ENCODE results near the gene DUSP10. TPM values are rescaled to one million over a fixed set of nuclear protein-coding genes. Genes with fewer than 3 reads are reported as not detected.

The DUSP10 gene
- total and polyA plus RNA-seq, 9 donors = 0.81 to 8.5 (median 2.0) TPM

DNA sequence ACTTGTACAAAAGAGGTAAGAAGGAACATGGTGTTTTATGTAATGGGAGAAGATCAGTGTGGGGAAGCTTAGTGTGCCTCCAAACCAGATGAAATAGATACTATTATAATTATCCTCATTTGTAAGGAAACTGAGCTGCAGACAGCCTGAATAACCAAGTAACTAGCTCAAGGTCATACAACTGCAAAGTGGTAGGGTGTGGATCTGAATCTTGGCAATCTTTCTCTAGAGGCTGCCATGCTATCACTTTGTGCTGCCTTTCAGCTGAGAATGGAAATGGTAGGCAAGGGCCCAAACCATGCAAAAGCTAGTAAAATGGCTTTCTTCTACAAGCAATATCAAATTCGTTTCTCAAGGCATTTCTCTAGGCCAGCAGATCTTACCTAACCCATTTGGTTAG lies 51.0 kb downstream of the DUSP10 start:
- no peaks in the 10 kb centered on the region for H3K27me3 ChIP-seq
- intact Hi-C loops (cut with DNase I) = no loop called here

DNA sequence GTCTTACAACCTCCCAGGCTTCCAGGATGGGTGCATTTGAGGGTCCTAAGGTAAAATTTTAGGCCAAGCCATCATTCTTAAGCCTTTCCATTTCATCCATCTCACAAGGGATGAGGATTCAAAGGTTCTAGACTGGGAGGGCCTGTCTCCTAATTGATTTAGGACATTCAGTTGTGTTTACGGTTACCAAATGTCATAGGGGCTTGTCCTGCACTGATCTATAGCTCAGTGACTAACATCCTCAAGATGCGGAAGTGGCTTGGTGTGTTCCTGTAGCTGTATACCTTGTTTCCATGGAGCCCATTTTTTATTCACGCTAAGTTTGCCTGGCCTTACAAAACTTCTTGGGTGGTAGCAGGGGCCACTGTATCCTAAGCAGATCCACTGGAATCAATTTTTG lies 52.8 kb downstream of the DUSP10 start:
- no peaks in the 10 kb centered on the region for H3K27me3 ChIP-seq
- no peaks in the 10 kb centered on the region for H3K4me1 ChIP-seq (ENCODE audit: insufficient read depth)
- no peak for DNase-seq
- no peak overlapping the region for H3K27ac ChIP-seq
- no peak overlapping the region for H3K4me3 ChIP-seq
- intact Hi-C loops (cut with DNase I) = no loop called here
- TF ChIP-seq, protein P1, sequence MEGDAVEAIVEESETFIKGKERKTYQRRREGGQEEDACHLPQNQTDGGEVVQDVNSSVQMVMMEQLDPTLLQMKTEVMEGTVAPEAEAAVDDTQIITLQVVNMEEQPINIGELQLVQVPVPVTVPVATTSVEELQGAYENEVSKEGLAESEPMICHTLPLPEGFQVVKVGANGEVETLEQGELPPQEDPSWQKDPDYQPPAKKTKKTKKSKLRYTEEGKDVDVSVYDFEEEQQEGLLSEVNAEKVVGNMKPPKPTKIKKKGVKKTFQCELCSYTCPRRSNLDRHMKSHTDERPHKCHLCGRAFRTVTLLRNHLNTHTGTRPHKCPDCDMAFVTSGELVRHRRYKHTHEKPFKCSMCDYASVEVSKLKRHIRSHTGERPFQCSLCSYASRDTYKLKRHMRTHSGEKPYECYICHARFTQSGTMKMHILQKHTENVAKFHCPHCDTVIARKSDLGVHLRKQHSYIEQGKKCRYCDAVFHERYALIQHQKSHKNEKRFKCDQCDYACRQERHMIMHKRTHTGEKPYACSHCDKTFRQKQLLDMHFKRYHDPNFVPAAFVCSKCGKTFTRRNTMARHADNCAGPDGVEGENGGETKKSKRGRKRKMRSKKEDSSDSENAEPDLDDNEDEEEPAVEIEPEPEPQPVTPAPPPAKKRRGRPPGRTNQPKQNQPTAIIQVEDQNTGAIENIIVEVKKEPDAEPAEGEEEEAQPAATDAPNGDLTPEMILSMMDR (IDR thresholded peaks at IDR 0.05) = no peak
- TF ChIP-seq EP300 (IDR thresholded peaks at IDR 0.05) (no peak), POLR2A (IDR thresholded peaks at IDR 0.05) (no peak)
- WGBS, 3 donors = 90 to 93% (median 90%) methylated on average over 3 of the region's 3 CpGs
- H3K9me3 ChIP-seq = no peaks in the 10 kb centered on the region
- no peaks in the 10 kb centered on the region for H3K36me3 ChIP-seq

More for the DNA sequence above, 51.0 kb downstream of the DUSP10 start:
- Histone ChIP-seq H3K4me3 (no peak overlapping the region), H3K36me3 (no peaks in the 10 kb centered on the region), H3K4me1 (ENCODE audit: insufficient read depth) (no peaks in the 10 kb centered on the region), H3K27ac (no peak overlapping the region), H3K9me3 (no peaks in the 10 kb centered on the region)
- no peak for DNase-seq
- no peak for TF ChIP-seq POLR2A (IDR thresholded peaks at IDR 0.05)
- TF ChIP-seq EP300 (IDR thresholded peaks at IDR 0.05) = no peak
- TF ChIP-seq, protein P1 (IDR thresholded peaks at IDR 0.05) = no peak
- WGBS, 3 donors = 76 to 88% (median 84%) methylated on average over 1 of the region's 1 CpG

DNA sequence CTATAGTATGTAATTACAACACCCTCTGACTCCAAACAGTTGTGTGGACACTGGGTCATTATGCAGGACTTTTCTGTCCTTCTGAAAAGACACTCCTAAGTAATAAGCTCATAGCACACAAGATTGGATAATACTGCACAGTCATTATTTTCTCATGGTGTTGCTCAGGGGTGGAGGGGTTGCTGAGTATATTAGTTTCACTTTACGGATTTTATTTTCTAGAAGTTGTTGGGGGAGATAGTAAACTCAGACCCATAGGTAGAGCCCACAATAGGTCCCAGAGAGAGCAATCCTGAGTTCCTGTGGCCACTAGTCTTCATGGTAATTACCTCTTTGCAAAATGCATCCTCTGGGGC lies 53.4 kb downstream of the DUSP10 start:
- 69 to 84% (median 81%) methylated on average over 1 of the region's 1 CpG for WGBS, 3 donors

DNA sequence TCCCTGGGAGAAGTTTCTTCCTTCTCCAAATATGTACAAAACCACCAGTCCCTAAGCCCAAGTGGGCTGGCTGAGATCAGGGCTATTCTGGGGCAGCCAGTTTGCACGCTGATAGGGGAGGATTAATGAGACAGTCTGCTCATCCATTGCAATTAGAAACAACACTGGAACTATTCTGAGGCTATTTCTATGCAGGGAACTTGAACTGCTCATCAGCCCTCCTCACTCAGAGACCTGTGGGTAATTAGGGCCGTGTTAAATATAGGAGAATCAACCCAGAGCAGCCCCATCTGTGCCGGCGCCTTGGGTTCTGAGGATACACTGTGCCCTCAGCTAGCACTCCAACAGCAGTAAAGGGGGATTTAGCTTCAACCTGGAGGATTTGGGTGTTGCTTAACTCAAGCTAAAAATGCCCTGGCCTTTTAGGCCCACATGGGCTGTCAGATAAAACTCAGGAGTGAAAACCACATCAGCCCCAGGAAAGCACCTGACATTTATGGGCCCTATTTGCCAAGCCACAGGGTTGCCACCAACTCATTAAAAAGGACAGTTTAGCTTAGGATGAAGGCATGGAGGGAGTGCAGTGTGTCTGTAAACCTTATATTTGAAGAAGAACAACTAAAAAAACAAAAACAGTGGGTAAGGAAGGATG lies 53.9 kb downstream of the DUSP10 start:
- Histone ChIP-seq H3K4me3 (no peak overlapping the region), H3K27me3 (no peaks in the 10 kb centered on the region), H3K36me3 (no peaks in the 10 kb centered on the region), H3K4me1 (ENCODE audit: insufficient read depth) (no peaks in the 10 kb centered on the region), H3K27ac (no peak overlapping the region), H3K9me3 (no peaks in the 10 kb centered on the region)
- intact Hi-C loops (cut with DNase I) = no loop called here
- no peak for DNase-seq
- WGBS, 3 donors = 58 to 67% (median 60%) methylated on average over 4 of the region's 4 CpGs
- TF ChIP-seq, protein P1 (IDR thresholded peaks at IDR 0.05) = no peak
- TF ChIP-seq POLR2A (IDR thresholded peaks at IDR 0.05) = no peak
- no peak for TF ChIP-seq EP300 (IDR thresholded peaks at IDR 0.05)

More for the DNA sequence above, 53.4 kb downstream of the DUSP10 start:
- Histone ChIP-seq H3K36me3 (no peaks in the 10 kb centered on the region), H3K27ac (no peak overlapping the region), H3K4me3 (no peak overlapping the region), H3K4me1 (ENCODE audit: insufficient read depth) (no peaks in the 10 kb centered on the region), H3K9me3 (no peaks in the 10 kb centered on the region), H3K27me3 (no peaks in the 10 kb centered on the region)
- no peak for TF ChIP-seq POLR2A (IDR thresholded peaks at IDR 0.05)
- TF ChIP-seq, protein P1 (IDR thresholded peaks at IDR 0.05) = no peak
- TF ChIP-seq EP300 (IDR thresholded peaks at IDR 0.05) = no peak
- no peak for DNase-seq
- intact Hi-C loops (cut with DNase I) = no loop called here

Measured in ovary (tissue), 9 donors.